ENCODE data around the gene ITGBL1.

DNA sequence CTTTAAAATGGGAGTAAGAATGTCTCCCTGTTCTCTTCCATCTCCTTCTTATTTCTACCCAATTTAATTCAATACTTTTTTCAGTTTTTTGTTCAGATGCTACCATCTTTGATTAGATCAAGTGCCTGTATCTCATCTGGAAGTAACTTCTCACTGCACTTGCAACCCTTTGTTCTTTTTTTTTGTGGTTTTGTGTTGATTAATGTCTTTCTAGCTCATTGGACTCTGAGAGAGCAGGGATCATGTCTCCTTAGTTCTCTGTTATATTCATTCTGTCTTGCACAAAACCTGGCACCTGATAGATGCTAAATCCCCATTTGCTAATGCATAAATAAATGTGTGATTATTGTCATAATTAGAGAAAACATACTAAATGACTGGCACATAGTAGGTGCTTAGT, 834 bp upstream of the ITGBL1 start:
- TF ChIP-seq, protein P1, sequence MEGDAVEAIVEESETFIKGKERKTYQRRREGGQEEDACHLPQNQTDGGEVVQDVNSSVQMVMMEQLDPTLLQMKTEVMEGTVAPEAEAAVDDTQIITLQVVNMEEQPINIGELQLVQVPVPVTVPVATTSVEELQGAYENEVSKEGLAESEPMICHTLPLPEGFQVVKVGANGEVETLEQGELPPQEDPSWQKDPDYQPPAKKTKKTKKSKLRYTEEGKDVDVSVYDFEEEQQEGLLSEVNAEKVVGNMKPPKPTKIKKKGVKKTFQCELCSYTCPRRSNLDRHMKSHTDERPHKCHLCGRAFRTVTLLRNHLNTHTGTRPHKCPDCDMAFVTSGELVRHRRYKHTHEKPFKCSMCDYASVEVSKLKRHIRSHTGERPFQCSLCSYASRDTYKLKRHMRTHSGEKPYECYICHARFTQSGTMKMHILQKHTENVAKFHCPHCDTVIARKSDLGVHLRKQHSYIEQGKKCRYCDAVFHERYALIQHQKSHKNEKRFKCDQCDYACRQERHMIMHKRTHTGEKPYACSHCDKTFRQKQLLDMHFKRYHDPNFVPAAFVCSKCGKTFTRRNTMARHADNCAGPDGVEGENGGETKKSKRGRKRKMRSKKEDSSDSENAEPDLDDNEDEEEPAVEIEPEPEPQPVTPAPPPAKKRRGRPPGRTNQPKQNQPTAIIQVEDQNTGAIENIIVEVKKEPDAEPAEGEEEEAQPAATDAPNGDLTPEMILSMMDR (IDR thresholded peaks at IDR 0.05) = no peak
- TF ChIP-seq POLR2A (IDR thresholded peaks at IDR 0.05) = no peak
